Adrenal gland (tissue), 12 donors: ENCODE measurements around the gene RNF182. TPM values are rescaled to one million over a fixed set of nuclear protein-coding genes. Genes with fewer than 3 reads are reported as not detected.

Source experiments
- DNase-seq, 7 donors: peaks; one replicate each; pipeline ENCODE4 v3.0.0-alpha.2; 2019 to 2020
- H3K27ac ChIP-seq, 5 donors: fragments of 200-600 bp; sonication (generic) in 4 of 5; 1 replicate in 3 of 5; 2 replicates in 2 of 5; pipeline versions ENCODE4 v1.5.1 to v1.8.0; 2016 to 2020; ENCODE audit warnings: mild to moderate bottlenecking in 1 of 5
- H3K27me3 ChIP-seq: fragments of 200-600 bp; 2 replicates; pipeline ENCODE4 v1.8.0; 2021
- H3K36me3 ChIP-seq, 2 donors: fragments of 200-600 bp; replicated peaks in 1 of 2; 1 replicate in 1 of 2; 2 replicates in 1 of 2; pipeline versions ENCODE4 v1.5.1 to v1.8.0; 2018 to 2022
- H3K4me1 ChIP-seq, 2 donors: fragments of 200-600 bp; replicated peaks in 1 of 2; 1 replicate in 1 of 2; 2 replicates in 1 of 2; pipeline versions ENCODE4 v1.5.1 to v1.8.0; 2018 to 2021
- H3K4me3 ChIP-seq, 4 donors: fragments of 200-600 bp; sonication (generic) in 3 of 4; one replicate each; pipeline ENCODE4 v1.5.1; 2016 to 2018
- H3K9me3 ChIP-seq, 3 donors: fragments of 200-600 bp; sonication (generic) in 1 of 3; replicated peaks in 1 of 3; 1 replicate in 2 of 3; 2 replicates in 1 of 3; pipeline versions ENCODE4 v1.5.1 to v1.8.0; 2016 to 2021
- CTCF ChIP-seq, 6 experiments: fragments of 450-650 bp in 4 of 6; fragments of 200-600 bp in 2 of 6; sonication (generic) in 1 of 6; IDR thresholded peaks; 1 replicate in 5 of 6; 2 replicates in 1 of 6; pipeline versions ENCODE4 v1.5.1 to v1.8.0; 2016 to 2021; ENCODE audit warnings: antibody characterized with exemption in 6 of 6, mild to moderate bottlenecking in 2 of 6, moderate library complexity in 1 of 6
- POLR2A ChIP-seq, 2 donors: fragments of 450-650 bp; IDR thresholded peaks; one replicate each; pipeline ENCODE4 v1.6.1; 2017; ENCODE audit warnings: antibody characterized with exemption in 2 of 2, mild to moderate bottlenecking in 2 of 2, moderate library complexity in 1 of 2
- WGBS, 4 donors: extraction: QIAGEN DNeasy Blood & Tissue Kit in 2 of 4; methylation state at CpG; one replicate each; pipeline versions ENCODE4 v1.1.5 to v1.1.7; 2013 to 2017; 5-methylcytosine and 5-hydroxymethylcytosine counted together
- intact Hi-C, 2 donors: fragments of 100-400 bp; cut with DNase I; formaldehyde crosslinking; loops; one replicate each; pipeline versions ENCODE4 v1.14.1 to v1.15.0; 2022 to 2023
- polyA plus RNA-seq, 3 donors: library from polyadenylated mRNA; stranded (reverse); fragments of 200-250 nt in 2 of 3; fragments of 350-450 nt in 1 of 3; fragmentation: Illumina TruSeq in 1 of 3; extraction: RNeasy Lipid Tissue Mini Kit (QIAGEN cat#74804) in 1 of 3; gene quantifications; one replicate each; pipeline ENCODE4 v1.2.3, GENCODE V29; 2013 to 2014
- total RNA-seq, 9 donors: library from RNA; depleted of rRNA in 4 of 9; stranded (reverse); fragments of >200 nt in 4 of 9; fragments of 120-200 nt in 1 of 9; fragmentation: NEBNext Ultra II Directional in 1 of 9; extraction: Animal tissue kit (Norgen Biotek cat#: 25700) in 1 of 9; gene quantifications; one replicate each; pipeline versions ENCODE4 v1.1.0 to v1.2.4, GENCODE V29; 2013 to 2023
- donor health status: healthy with polysubstance abuse.
- donor health status: Bipolar disorder and iron deficiency.
- donor health status: DM: yes; HTN: yes; CAD: no.
- donor health status: DM: no; HTN: no; CAD: no.
- donor health status: DM: no; HTN: no; CAD: no.
- donor health status: DM: yes; HTN: yes; CAD: no.

Gene RNF182
- total and polyA plus RNA-seq, 12 donors = 0.03 to 2.1 (median 0.31) TPM; not detected in 2

GRCh38 chr6:13946506-13946905 is 21.8 kb downstream of the RNF182 start:
- Histone ChIP-seq H3K4me3 (no peak overlapping the region), H3K27ac (no peak overlapping the region), H3K36me3 (no peaks in the 10 kb centered on the region), H3K27me3 (no peaks in the 10 kb centered on the region), H3K4me1 (no peaks in the 10 kb centered on the region), H3K9me3 (no peaks in the 10 kb centered on the region)
- DNase-seq = no peak
- intact Hi-C loops = no loop called here
- TF ChIP-seq CTCF (IDR thresholded peaks at IDR 0.05) (no peak), POLR2A (IDR thresholded peaks at IDR 0.05) (no peak)

DNA sequence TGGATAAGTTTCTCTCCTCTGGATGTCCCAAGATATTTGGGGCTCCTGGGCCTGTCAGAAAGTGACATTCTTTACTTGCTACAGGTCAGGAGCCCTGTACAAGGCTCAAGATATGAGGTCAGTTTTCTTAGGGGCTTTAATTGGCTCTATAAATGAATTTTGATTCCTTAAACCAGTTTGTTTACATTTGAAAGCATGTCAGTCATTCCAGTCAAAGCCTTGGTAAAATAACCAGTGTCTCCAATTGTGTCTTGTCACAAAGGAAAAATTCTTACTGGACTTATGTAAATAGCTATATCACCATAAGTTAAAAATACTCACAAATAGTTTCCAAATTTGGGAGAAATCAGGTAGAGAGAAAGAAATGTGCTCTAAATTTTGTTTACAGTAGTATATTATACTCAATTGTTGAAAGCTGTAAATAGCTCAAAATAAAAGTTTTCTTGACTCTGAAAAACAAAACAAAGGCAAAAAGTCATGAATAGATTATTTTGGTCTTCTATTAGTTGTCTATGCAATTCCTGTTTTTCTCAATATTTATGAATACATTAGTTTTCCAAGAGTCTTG is 22.9 kb downstream of the RNF182 start:
- no peak for DNase-seq
- no peak overlapping the region for H3K4me3 ChIP-seq
- no peak overlapping the region for H3K27ac ChIP-seq
- H3K4me1 ChIP-seq = no peaks in the 10 kb centered on the region
- no peaks in the 10 kb centered on the region for H3K9me3 ChIP-seq
- no peaks in the 10 kb centered on the region for H3K36me3 ChIP-seq
- H3K27me3 ChIP-seq = no peaks in the 10 kb centered on the region
- no peak for TF ChIP-seq CTCF (IDR thresholded peaks at IDR 0.05)
- no peak for TF ChIP-seq POLR2A (IDR thresholded peaks at IDR 0.05)
- intact Hi-C loops = no loop called here

DNA sequence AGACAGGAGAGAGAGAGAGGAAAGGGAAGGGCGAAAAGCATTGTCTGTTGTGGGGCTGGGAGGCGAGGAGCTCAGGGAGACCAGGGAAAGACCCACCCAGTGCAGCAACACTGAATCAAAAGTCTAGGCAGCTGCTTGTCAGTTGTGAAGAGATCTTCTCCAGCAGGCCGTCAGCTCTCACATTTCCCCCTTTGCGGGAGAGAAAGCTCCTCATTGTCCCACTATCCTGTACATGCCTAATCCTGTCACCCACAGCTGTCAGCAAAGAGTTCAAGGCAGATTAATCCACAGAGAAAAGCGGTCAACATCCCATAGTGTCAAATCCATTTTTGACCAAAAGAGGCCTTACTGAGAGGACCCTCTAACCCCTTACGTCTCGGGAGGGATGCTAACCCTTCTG is 27.3 kb downstream of the RNF182 start:
- 78 to 86% (median 84%) methylated on average over 7 of the region's 7 CpGs for whole genome bisulfite sequencing, 4 donors
- intact Hi-C loops = no loop called here
- no peaks in the 10 kb centered on the region for H3K27me3 ChIP-seq
- no peaks in the 10 kb centered on the region for H3K9me3 ChIP-seq
- no peak overlapping the region for H3K27ac ChIP-seq
- no peaks in the 10 kb centered on the region for H3K36me3 ChIP-seq
- no peaks in the 10 kb centered on the region for H3K4me1 ChIP-seq
- no peak for TF ChIP-seq CTCF (IDR thresholded peaks at IDR 0.05)
- TF ChIP-seq POLR2A (IDR thresholded peaks at IDR 0.05) = no peak
- DNase-seq = no peak
- H3K4me3 ChIP-seq = no peak overlapping the region

- no peak overlapping the region for H3K4me3 ChIP-seq
- WGBS, 4 donors = 76 to 87% (median 80%) methylated on average over 2 of the region's 2 CpGs
- no peak for DNase-seq
- intact Hi-C loops = no loop called here
- no peaks in the 10 kb centered on the region for H3K9me3 ChIP-seq
- H3K4me1 ChIP-seq = no peaks in the 10 kb centered on the region
- no peaks in the 10 kb centered on the region for H3K27me3 ChIP-seq
- TF ChIP-seq CTCF (IDR thresholded peaks at IDR 0.05) (no peak), POLR2A (IDR thresholded peaks at IDR 0.05) (no peak)
- no peaks in the 10 kb centered on the region for H3K36me3 ChIP-seq
- no peak overlapping the region for H3K27ac ChIP-seq
Measured at GRCh38 chr6:13953061-13953705, 28.4 kb downstream of the RNF182 start.
